Esophagus muscularis mucosa (tissue), 4 donors: ENCODE results near the gene KREMEN1.

Source experiments
- EP300 ChIP-seq: sonication (generic); formaldehyde crosslinking; IDR thresholded peaks from one replicate; pipeline ENCODE4 v1.6.1; 2017; ENCODE audit warnings: antibody characterized with exemption
- POLR2A ChIP-seq: fragments of 450-650 bp; IDR thresholded peaks from one replicate; pipeline ENCODE4 v1.6.1; 2017; ENCODE audit warnings: antibody characterized with exemption, moderate library complexity, mild to moderate bottlenecking, low read depth
- POLR2AphosphoS5 ChIP-seq, 2 donors: sonication (generic); formaldehyde crosslinking; IDR thresholded peaks; one replicate each; pipeline ENCODE4 v1.6.1; 2017; ENCODE audit warnings: antibody characterized with exemption in 2 of 2
- TF ChIP-seq, protein P1 (sequence below), 3 experiments: fragments of 200-600 bp in 2 of 3; fragments of 450-650 bp in 1 of 3; sonication (generic) in 2 of 3; IDR thresholded peaks; one replicate each; pipeline ENCODE4 v1.5.1; 2017 to 2019; ENCODE audit warnings: antibody characterized with exemption in 3 of 3, mild to moderate bottlenecking in 2 of 3, moderate library complexity in 1 of 3

DNA sequence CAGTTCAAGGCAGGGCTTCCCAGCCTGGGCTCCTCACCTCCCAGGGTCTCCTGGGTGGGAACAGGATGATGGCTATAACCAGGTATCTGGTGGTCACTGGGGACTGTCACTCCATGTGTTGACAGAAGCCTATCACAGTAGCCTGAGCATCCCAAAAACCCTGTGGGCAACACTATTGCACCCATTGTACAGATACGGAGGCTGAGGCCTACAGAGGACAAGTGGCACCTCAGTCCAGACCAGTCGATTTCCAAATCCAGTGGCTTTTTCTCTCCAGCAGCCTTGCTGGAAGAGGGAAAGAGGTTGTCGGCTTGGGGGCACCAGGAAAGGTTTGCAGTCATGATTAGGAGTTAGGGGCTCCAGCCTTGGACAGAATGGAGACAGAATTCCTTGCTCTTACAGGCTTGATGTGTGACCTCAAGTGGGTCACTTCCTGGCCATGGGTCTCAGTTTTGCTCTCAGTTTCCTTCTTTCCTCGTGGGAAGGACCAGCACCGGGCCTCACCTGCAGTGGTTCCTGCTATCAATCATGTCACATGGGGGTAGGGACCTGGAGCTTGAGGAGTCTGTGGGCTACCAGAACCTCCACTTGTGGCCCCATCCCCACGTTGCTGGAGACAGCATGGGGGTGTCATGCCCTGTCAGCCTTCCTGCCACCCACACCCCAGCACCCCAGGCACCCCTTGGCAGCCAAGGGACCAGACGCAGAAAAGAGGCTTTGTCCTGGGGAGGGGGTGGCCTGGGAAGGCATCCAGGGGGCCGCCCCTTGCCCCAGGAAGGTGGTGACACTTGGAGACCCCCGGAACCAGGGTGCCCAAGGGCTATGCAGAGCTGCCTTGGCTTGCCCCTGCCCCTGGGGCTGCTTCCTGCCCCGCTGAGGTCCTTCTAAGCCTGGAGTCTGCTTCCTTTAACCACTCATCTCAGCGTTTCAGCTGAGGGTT is 135.0 kb downstream of the KREMEN1 start:
- TF ChIP-seq POLR2A, result no peak
- TF ChIP-seq, protein P1, sequence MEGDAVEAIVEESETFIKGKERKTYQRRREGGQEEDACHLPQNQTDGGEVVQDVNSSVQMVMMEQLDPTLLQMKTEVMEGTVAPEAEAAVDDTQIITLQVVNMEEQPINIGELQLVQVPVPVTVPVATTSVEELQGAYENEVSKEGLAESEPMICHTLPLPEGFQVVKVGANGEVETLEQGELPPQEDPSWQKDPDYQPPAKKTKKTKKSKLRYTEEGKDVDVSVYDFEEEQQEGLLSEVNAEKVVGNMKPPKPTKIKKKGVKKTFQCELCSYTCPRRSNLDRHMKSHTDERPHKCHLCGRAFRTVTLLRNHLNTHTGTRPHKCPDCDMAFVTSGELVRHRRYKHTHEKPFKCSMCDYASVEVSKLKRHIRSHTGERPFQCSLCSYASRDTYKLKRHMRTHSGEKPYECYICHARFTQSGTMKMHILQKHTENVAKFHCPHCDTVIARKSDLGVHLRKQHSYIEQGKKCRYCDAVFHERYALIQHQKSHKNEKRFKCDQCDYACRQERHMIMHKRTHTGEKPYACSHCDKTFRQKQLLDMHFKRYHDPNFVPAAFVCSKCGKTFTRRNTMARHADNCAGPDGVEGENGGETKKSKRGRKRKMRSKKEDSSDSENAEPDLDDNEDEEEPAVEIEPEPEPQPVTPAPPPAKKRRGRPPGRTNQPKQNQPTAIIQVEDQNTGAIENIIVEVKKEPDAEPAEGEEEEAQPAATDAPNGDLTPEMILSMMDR (IDR thresholded peaks at IDR 0.05), result no peak
- no peak for TF ChIP-seq POLR2AphosphoS5 (IDR thresholded peaks at IDR 0.05)
- TF ChIP-seq EP300, result no peak
